Progenitor cell of endocrine pancreas (in vitro differentiated cells): ENCODE data around the gene SYTL3. TPM values are rescaled to one million over a fixed set of nuclear protein-coding genes. Genes with fewer than 3 reads are reported as not detected.

ENCODE experiments used
- DNase-seq: peaks from one replicate; pipeline ENCODE4 v3.0.0; 2021; ENCODE audit warnings: low spot score; ENCODE audit not compliant: unreplicated experiment
- H3K27ac Mint-ChIP-seq: 2 replicates; pipeline ENCODE4 v1.8.0; 2021; ENCODE audit warnings: mild to moderate bottlenecking, moderate library complexity, mixed read lengths
- H3K27me3 Mint-ChIP-seq: 2 replicates; pipeline ENCODE4 v1.8.0; 2021; ENCODE audit warnings: mixed read lengths
- H3K36me3 Mint-ChIP-seq: 2 replicates; pipeline ENCODE4 v1.8.0; 2022; ENCODE audit warnings: mixed read lengths; ENCODE audit not compliant: insufficient read depth
- H3K4me1 Mint-ChIP-seq: 2 replicates; pipeline ENCODE4 v1.8.0; 2021; ENCODE audit warnings: low read depth, mixed read lengths
- H3K4me3 Mint-ChIP-seq: 2 replicates; pipeline ENCODE4 v1.8.0; 2021; ENCODE audit warnings: low read depth, mild to moderate bottlenecking, moderate library complexity, mixed read lengths
- H3K9me3 Mint-ChIP-seq: 2 replicates; pipeline ENCODE4 v1.8.0; 2021; ENCODE audit warnings: low read depth, mixed read lengths
- total RNA-seq: library from RNA; stranded (reverse); gene quantifications from 2 replicates; pipeline ENCODE4 v1.2.1, GENCODE V29; 2021
- TF ChIP-seq, protein P1 (sequence below): fragments of 200-600 bp; sonication (generic); IDR thresholded peaks from one replicate; pipeline ENCODE4 v1.5.0; 2021; ENCODE audit warnings: antibody characterized with exemption, mild to moderate bottlenecking; ENCODE audit not compliant: unreplicated experiment

Gene SYTL3
- total RNA-seq, 1 donor from 2014 or later = 2.1 TPM

DNA sequence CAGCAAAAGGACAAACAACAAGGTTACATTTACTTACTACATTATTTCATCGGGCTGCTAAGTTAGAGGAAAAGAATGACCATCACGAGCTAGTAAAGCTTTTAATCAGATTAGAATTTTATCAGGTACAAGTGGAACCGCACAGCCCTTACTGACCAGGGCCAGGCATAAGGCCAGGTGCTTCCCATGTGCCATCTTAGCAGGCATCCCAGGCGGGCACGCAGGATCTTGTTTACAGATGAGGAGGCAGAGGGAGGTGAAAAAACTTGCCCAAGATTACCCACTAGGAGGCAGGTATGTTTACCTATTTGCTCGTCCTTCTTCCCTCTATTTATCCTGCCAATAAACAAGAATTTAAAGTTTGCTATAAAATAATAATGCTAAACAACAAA, 158.6 kb downstream of the SYTL3 start:
- TF ChIP-seq, protein P1, sequence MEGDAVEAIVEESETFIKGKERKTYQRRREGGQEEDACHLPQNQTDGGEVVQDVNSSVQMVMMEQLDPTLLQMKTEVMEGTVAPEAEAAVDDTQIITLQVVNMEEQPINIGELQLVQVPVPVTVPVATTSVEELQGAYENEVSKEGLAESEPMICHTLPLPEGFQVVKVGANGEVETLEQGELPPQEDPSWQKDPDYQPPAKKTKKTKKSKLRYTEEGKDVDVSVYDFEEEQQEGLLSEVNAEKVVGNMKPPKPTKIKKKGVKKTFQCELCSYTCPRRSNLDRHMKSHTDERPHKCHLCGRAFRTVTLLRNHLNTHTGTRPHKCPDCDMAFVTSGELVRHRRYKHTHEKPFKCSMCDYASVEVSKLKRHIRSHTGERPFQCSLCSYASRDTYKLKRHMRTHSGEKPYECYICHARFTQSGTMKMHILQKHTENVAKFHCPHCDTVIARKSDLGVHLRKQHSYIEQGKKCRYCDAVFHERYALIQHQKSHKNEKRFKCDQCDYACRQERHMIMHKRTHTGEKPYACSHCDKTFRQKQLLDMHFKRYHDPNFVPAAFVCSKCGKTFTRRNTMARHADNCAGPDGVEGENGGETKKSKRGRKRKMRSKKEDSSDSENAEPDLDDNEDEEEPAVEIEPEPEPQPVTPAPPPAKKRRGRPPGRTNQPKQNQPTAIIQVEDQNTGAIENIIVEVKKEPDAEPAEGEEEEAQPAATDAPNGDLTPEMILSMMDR = no peak
- DNase-seq = no peak
- Mint-ChIP-seq H3K4me1 (peaks cover 83% of the 10 kb centered on the region), H3K27me3 (no peaks in the 10 kb centered on the region), H3K9me3 (no peaks in the 10 kb centered on the region), H3K27ac (peak overlapping the region; percentile 88), H3K36me3 (peaks cover 37% of the 10 kb centered on the region), H3K4me3 (no peak overlapping the region)

GRCh38 chr6:158808941-158809678, 159.3 kb downstream of the SYTL3 start:
- Mint-ChIP-seq H3K4me3 (no peak overlapping the region), H3K27me3 (no peaks in the 10 kb centered on the region), H3K4me1 (peaks cover 83% of the 10 kb centered on the region), H3K9me3 (no peaks in the 10 kb centered on the region), H3K27ac (peak overlapping the region; percentile 88), H3K36me3 (peaks cover 35% of the 10 kb centered on the region)
- TF ChIP-seq, protein P1 = no peak
- DNase-seq = no peak

GRCh38 chr6:158810155-158811095, 160.6 kb downstream of the SYTL3 start:
- Mint-ChIP-seq H3K4me3 (peak overlapping the region; percentile 18), H3K36me3 (peaks cover 32% of the 10 kb centered on the region), H3K4me1 (peaks cover 86% of the 10 kb centered on the region), H3K27ac (peak overlapping the region; percentile 21), H3K27me3 (no peaks in the 10 kb centered on the region), H3K9me3 (no peaks in the 10 kb centered on the region)
- TF ChIP-seq, protein P1 = no peak
- DNase-seq = no peak

DNA sequence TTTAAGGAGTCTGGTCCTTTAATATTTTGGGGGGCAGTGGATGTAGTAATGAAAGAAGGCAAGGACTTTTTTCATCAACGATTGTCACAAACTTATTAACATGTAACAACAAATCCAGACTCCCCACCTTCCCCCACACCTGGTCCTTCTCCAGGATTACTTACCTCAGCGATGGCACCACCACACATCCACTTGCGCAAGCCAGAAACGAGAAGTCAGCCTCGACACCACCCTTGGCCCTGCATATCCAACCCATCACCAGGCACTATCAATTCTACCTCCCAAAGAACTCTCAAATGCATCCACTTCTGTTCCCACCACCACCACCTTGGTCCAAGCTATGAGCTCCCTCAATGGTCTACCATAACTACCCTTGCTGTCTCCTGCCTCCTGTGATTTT, 162.8 kb downstream of the SYTL3 start:
- Mint-ChIP-seq H3K36me3 (peaks cover 26% of the 10 kb centered on the region), H3K9me3 (no peaks in the 10 kb centered on the region), H3K4me1 (peaks cover 81% of the 10 kb centered on the region), H3K27me3 (no peaks in the 10 kb centered on the region), H3K4me3 (peak overlapping the region; percentile 40), H3K27ac (peak overlapping the region; percentile 82)
- TF ChIP-seq, protein P1 = no peak
- no peak for DNase-seq

DNA sequence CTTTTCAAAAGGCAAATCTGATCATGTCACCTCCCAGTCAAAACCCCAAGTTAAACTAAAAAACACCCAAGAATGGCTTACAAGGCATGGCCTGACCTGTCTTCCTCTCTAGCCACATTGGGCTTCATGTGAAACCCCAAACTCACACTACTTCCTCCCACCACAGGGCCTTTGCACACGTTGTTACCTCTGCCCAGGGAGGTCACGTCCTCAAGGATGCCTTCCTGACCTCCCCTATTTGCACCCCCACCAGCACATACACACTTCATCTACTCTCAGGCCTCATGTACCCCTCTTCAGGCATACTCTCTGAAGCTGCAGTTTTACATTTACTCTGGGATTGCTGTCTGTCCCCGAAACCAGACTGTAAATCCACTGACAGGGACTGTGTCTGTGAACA, 163.2 kb downstream of the SYTL3 start:
- peaks cover 77% of the 10 kb centered on the region for H3K4me1 Mint-ChIP-seq

More for the DNA sequence above, 163.2 kb downstream of the SYTL3 start:
- H3K27ac Mint-ChIP-seq = peak overlapping the region; percentile 82
- H3K36me3 Mint-ChIP-seq = peaks cover 25% of the 10 kb centered on the region
- H3K4me3 Mint-ChIP-seq = peak overlapping the region; percentile 40
- H3K27me3 Mint-ChIP-seq = no peaks in the 10 kb centered on the region
- no peaks in the 10 kb centered on the region for H3K9me3 Mint-ChIP-seq
- TF ChIP-seq, protein P1 = no peak
- DNase-seq = no peak
